ENCODE measurements around the gene SNU13. TPM values are rescaled to one million over a fixed set of nuclear protein-coding genes. Genes with fewer than 3 reads are reported as not detected.

Gene SNU13
- total RNA-seq, 4 donors from 2014 or later: 113 to 159 (median 126) TPM

- H3K4me1 ChIP-seq: peaks cover 19% of the 10 kb centered on the region
- no peak for DNase-seq (ENCODE audit: low spot score in 2 of 2)
- H3K9me3 ChIP-seq: no peaks in the 10 kb centered on the region
- H3K4me3 ChIP-seq: no peak overlapping the region
- H3K36me3 ChIP-seq: peaks cover 72% of the 10 kb centered on the region
- TF ChIP-seq CTCF (IDR thresholded peaks at IDR 0.05): no peak
- TF ChIP-seq POLR2A (IDR thresholded peaks at IDR 0.05): no peak
- TF ChIP-seq EP300 (IDR thresholded peaks at IDR 0.05): no peak
- no peak for TF ChIP-seq POLR2AphosphoS5 (IDR thresholded peaks at IDR 0.05)
- no peak overlapping the region for H3K27ac ChIP-seq
- 92% methylated on average over 7 of the region's 7 CpGs for WGBS
- no peaks in the 10 kb centered on the region for H3K27me3 ChIP-seq
Measured at GRCh38 chr22:41625577-41625976, 63.1 kb downstream of the SNU13 start.

Other genes starting within 250 kb of the SNU13 start
- gene TOB2, start 242.1 kb downstream of the SNU13 start, total RNA-seq: 10 to 100 TPM; 39.7 to 62.1 (median 58.4) TPM
- 10 to 100 TPM; 26.7 to 47.1 (median 36.9) TPM for gene PHF5A, start 220.2 kb downstream of the SNU13 start, total RNA-seq
- 10 to 100 TPM; 67.4 to 81.9 (median 75.9) TPM for gene ACO2, start 219.8 kb downstream of the SNU13 start, total RNA-seq
- 10 to 100 TPM; 18.5 to 32.7 (median 23.5) TPM for gene POLR3H, start 144.4 kb downstream of the SNU13 start, total RNA-seq
- 1 to 10 TPM in 2 of 4 donors, under 1 TPM in 2; 0.40 to 2.6 (median 0.82) TPM for gene CSDC2, start 127.9 kb downstream of the SNU13 start, total RNA-seq
- 10 to 100 TPM; 35.7 to 48.5 (median 40.8) TPM for gene PMM1, start 99.0 kb downstream of the SNU13 start, total RNA-seq
- 10 to 100 TPM; 25.6 to 32.9 (median 27.9) TPM for gene DESI1, start 67.8 kb downstream of the SNU13 start, total RNA-seq
- gene XRCC6, start 67.6 kb downstream of the SNU13 start, total RNA-seq: 100 to 1,000 TPM; 131 to 194 (median 182) TPM
- gene MEI1, start 10.6 kb upstream of the SNU13 start, total RNA-seq: 1 to 10 TPM in 1 of 4 donors, under 1 TPM in 1, not detected in 2; 0.72 to 5.0 TPM
- 10 to 100 TPM; 10.1 to 22.0 (median 15.2) TPM for gene CCDC134, start 111.8 kb upstream of the SNU13 start, total RNA-seq
- gene SREBF2, start 144.2 kb upstream of the SNU13 start, total RNA-seq: 100 to 1,000 TPM in 3 of 4 donors, 10 to 100 TPM in 1; 97.5 to 160 (median 146) TPM
- gene SHISA8, start 226.2 kb upstream of the SNU13 start, total RNA-seq: not detected
- gene TNFRSF13C, start 237.9 kb upstream of the SNU13 start, total RNA-seq: 1 to 10 TPM; 1.1 to 2.6 (median 1.9) TPM